Neural crest cell (in vitro differentiated cells): Measurements from ENCODE around the gene TBC1D16. TPM values are rescaled to one million over a fixed set of nuclear protein-coding genes. Genes with fewer than 3 reads are reported as not detected.
A peak's percentile ranks its signal among the peaks of the same experiment; 100 is the strongest.

ENCODE experiments used
- DNase-seq: peaks from one replicate; pipeline ENCODE4 v3.0.0; 2021; ENCODE audit warnings: low read depth, mixed read lengths, low spot score
- H3K27ac Mint-ChIP-seq: one replicate; pipeline ENCODE4 v1.8.0; 2021; ENCODE audit warnings: mild to moderate bottlenecking, mixed read lengths; ENCODE audit not compliant: unreplicated experiment
- H3K27me3 Mint-ChIP-seq: 2 replicates; pipeline ENCODE4 v1.8.0; 2021; ENCODE audit warnings: low read depth, mild to moderate bottlenecking, mixed read lengths
- H3K36me3 Mint-ChIP-seq: 2 replicates; pipeline ENCODE4 v1.8.0; 2021; ENCODE audit warnings: low read depth, mild to moderate bottlenecking, mixed read lengths
- H3K4me1 Mint-ChIP-seq: 2 replicates; pipeline ENCODE4 v1.8.0; 2021; ENCODE audit warnings: mixed read lengths
- H3K4me3 Mint-ChIP-seq: one replicate; pipeline ENCODE4 v1.8.0; 2021; ENCODE audit warnings: mild to moderate bottlenecking, mixed read lengths
- H3K9me3 Mint-ChIP-seq: 2 replicates; pipeline ENCODE4 v1.8.0; 2021; ENCODE audit warnings: mixed read lengths
- total RNA-seq: library from RNA; stranded (reverse); gene quantifications from 2 replicates; pipeline ENCODE4 v1.2.1, GENCODE V29; 2021
- TF ChIP-seq, protein P1 (sequence below): fragments of 200-600 bp; sonication (generic); conservative IDR thresholded peaks from 2 replicates; pipeline ENCODE4 v1.5.0; 2021; ENCODE audit warnings: antibody characterized with exemption, mild to moderate bottlenecking

Gene TBC1D16
- total RNA-seq, 1 donor from 2014 or later, result 96.2 TPM

DNA sequence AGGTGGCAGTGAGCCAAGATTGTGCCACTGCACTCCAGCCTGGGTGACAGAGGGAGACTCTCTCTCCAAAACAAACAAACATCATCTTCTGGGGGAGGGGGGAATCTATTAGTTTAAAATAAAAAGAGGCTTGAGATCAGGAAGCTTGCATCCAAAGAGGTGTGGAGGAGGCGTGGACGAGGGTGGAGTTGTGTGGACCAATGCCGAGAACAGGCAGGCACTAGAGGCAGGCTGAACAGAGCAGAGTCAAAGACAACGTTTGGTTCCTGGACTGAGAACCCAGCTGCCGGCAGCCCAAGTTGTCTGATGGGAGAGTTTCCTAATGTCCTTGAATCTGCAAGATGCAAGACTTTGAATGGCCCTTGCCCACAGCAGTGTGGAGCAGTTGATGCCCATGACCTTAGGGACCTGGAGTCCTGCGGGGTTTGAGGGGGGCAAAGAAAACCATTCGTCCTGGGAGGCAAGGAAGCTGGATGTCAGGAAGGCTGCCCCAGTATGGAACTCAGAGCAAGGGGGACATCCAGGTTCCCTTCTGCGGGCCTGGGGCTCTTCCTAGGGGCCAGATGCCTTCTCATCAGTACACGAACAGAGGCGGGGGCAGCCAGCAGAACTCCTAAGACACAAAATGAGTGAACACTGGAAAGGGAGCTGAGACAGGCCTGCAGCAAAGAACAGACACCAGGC is 9.2 kb downstream of the TBC1D16 start:
- peak overlapping the region; percentile 38 for H3K4me3 Mint-ChIP-seq
- peak overlapping the region; percentile 3 for H3K27ac Mint-ChIP-seq

DNA sequence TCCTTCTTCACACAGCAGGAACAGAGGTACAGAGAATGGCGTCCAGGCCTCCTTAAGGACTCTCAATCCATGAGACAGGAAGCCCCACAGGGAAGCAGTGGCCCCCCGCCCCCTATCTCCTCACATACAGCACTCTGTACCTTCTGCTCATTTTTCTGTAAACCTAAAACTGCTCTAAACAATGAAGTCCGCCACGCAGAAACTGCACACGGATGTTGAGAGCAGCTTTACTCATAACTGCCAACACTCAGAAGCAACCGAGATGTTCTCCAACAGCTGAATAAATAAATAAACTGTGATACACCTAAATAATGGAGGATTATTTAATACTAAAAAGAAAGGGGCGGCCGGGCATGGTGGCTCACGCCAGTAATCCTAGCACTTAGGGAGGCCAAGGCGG is 9.9 kb downstream of the TBC1D16 start:
- no peak for DNase-seq
- Mint-ChIP-seq H3K9me3 (peaks cover 4% of the 10 kb centered on the region), H3K4me1 (peaks cover 27% of the 10 kb centered on the region), H3K27me3 (no peaks in the 10 kb centered on the region), H3K4me3 (no peak overlapping the region), H3K27ac (no peak overlapping the region), H3K36me3 (peaks cover 8% of the 10 kb centered on the region)
- TF ChIP-seq, protein P1, sequence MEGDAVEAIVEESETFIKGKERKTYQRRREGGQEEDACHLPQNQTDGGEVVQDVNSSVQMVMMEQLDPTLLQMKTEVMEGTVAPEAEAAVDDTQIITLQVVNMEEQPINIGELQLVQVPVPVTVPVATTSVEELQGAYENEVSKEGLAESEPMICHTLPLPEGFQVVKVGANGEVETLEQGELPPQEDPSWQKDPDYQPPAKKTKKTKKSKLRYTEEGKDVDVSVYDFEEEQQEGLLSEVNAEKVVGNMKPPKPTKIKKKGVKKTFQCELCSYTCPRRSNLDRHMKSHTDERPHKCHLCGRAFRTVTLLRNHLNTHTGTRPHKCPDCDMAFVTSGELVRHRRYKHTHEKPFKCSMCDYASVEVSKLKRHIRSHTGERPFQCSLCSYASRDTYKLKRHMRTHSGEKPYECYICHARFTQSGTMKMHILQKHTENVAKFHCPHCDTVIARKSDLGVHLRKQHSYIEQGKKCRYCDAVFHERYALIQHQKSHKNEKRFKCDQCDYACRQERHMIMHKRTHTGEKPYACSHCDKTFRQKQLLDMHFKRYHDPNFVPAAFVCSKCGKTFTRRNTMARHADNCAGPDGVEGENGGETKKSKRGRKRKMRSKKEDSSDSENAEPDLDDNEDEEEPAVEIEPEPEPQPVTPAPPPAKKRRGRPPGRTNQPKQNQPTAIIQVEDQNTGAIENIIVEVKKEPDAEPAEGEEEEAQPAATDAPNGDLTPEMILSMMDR, result no peak

More for the DNA sequence above, 9.2 kb downstream of the TBC1D16 start:
- Mint-ChIP-seq H3K27me3 (no peaks in the 10 kb centered on the region), H3K9me3 (peaks cover 2% of the 10 kb centered on the region), H3K4me1 (peaks cover 31% of the 10 kb centered on the region), H3K36me3 (peaks cover 6% of the 10 kb centered on the region)
- TF ChIP-seq, protein P1, result no peak
- no peak for DNase-seq

DNA sequence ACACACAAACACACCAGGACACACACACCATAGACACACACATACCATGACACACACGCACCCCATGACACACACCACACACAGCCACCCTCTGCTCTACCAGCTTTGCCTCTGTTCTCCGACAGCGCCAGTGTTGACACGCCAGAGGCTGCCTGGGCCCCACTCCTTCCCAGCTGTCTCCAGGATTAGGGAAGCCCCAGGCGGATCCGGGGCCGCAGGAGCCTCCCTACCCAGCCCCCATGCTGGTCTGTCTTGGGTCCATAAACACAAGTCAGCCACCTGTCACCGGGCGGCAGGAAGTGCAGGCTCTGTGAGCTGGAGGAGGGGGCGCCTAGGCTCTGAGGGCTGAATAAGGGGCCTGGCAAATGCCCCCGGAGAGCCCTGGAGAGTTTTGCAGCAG is 10.5 kb downstream of the TBC1D16 start:
- no peak for DNase-seq

DNA sequence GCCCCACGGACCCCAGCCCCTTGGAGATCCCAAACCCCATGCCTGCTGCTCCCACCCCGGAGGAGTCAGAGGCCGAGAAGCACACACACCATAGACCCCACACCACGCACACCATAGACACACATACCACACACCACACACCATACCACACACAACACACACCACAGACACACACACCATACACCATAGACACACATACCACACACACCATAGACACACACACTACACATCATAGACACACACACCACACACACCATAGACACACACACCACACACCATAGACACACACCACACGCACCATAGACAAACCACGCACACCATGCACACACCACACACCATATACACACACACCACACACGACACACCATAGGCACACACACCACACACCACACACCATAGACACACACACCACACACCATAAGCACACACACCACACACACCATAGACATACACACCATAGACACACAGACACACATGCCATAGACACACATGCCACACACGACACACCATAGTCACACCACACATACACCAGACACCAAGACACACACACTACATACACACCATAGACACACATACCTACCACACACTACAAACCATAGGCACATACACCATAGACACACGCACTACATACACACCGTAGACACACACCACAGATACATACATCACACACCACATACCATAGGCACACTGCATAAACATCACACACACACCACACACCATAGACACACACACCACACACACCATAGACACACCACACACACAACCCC is 11.3 kb downstream of the TBC1D16 start:
- no peak overlapping the region for H3K27ac Mint-ChIP-seq
- peaks cover 8% of the 10 kb centered on the region for H3K36me3 Mint-ChIP-seq
- peaks cover 4% of the 10 kb centered on the region for H3K9me3 Mint-ChIP-seq
- no peak for DNase-seq
- no peaks in the 10 kb centered on the region for H3K27me3 Mint-ChIP-seq
- TF ChIP-seq, protein P1, result no peak
- H3K4me3 Mint-ChIP-seq, result no peak overlapping the region
- H3K4me1 Mint-ChIP-seq, result peaks cover 20% of the 10 kb centered on the region

More for the DNA sequence above, 10.5 kb downstream of the TBC1D16 start:
- peaks cover 4% of the 10 kb centered on the region for H3K9me3 Mint-ChIP-seq
- TF ChIP-seq, protein P1, result no peak
- H3K27me3 Mint-ChIP-seq, result no peaks in the 10 kb centered on the region
- H3K27ac Mint-ChIP-seq, result no peak overlapping the region
- H3K36me3 Mint-ChIP-seq, result peaks cover 8% of the 10 kb centered on the region
- no peak overlapping the region for H3K4me3 Mint-ChIP-seq
- peaks cover 27% of the 10 kb centered on the region for H3K4me1 Mint-ChIP-seq

DNA sequence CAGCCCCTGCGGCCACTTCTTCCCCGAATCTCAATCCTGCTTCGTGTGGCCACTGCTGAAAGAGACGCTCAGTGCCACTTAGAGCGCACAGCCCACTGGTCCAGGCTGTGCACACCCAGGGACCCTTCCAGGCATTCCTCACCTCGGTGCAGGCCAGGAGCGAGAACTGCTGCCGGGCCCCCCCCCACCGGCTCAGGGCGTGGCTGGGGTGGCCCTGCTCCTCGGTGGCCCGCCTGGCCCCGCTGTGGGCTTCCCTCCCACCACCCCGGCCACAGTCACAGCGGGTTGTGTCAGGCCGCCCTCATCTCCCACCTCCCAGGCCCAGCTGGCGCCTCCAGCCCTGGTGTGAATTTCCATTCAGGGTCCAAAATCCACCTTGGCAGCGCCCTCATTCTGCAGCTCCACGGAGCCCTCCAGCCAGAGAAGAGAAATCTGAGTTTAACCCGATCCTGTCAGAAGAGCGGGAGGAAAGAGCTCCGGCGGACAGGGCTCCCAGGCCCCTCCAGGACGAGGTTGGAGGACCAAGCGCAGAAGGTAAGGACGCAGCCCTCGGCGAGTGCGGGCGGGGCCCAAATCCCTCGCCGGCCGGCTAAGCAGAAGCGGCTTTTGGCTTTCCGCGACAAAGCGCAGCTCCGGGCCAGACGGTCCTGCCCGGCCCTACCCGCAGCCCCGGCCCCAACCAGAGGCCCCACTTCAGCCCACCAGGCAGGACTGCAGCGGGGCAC is 12.0 kb downstream of the TBC1D16 start:
- Mint-ChIP-seq H3K27ac (no peak overlapping the region), H3K9me3 (peaks cover 4% of the 10 kb centered on the region), H3K4me3 (no peak overlapping the region), H3K36me3 (peaks cover 8% of the 10 kb centered on the region), H3K4me1 (peaks cover 13% of the 10 kb centered on the region), H3K27me3 (no peaks in the 10 kb centered on the region)
- DNase-seq, result no peak
- TF ChIP-seq, protein P1, result no peak
